ENCODE data around the gene TEX14.
A peak's percentile ranks its signal among the peaks of the same experiment; 100 is the strongest.

GRCh38 chr17:58534331-58534730, 157.5 kb downstream of the TEX14 start:
- TF ChIP-seq, protein P1, sequence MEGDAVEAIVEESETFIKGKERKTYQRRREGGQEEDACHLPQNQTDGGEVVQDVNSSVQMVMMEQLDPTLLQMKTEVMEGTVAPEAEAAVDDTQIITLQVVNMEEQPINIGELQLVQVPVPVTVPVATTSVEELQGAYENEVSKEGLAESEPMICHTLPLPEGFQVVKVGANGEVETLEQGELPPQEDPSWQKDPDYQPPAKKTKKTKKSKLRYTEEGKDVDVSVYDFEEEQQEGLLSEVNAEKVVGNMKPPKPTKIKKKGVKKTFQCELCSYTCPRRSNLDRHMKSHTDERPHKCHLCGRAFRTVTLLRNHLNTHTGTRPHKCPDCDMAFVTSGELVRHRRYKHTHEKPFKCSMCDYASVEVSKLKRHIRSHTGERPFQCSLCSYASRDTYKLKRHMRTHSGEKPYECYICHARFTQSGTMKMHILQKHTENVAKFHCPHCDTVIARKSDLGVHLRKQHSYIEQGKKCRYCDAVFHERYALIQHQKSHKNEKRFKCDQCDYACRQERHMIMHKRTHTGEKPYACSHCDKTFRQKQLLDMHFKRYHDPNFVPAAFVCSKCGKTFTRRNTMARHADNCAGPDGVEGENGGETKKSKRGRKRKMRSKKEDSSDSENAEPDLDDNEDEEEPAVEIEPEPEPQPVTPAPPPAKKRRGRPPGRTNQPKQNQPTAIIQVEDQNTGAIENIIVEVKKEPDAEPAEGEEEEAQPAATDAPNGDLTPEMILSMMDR (IDR thresholded peaks at IDR 0.05 in 2 of 3, conservative IDR thresholded peaks at IDR 0.05 in 1 of 3; ENCODE audit: control insufficient read depth in 2 of 3, extremely low read depth in 1 of 3, insufficient read depth in 1 of 3, low read depth in 3 of 3, low read length in 3 of 3), result 0 out of 6 replicates have a peak, but pooled peaks of 1 of the 3 experiments have one; percentile 10
- TF ChIP-seq, protein P2, sequence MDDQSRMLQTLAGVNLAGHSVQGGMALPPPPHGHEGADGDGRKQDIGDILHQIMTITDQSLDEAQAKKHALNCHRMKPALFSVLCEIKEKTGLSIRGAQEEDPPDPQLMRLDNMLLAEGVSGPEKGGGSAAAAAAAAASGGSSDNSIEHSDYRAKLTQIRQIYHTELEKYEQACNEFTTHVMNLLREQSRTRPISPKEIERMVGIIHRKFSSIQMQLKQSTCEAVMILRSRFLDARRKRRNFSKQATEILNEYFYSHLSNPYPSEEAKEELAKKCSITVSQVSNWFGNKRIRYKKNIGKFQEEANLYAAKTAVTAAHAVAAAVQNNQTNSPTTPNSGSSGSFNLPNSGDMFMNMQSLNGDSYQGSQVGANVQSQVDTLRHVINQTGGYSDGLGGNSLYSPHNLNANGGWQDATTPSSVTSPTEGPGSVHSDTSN (IDR thresholded peaks at IDR 0.05; ENCODE audit: insufficient replicate concordance, low read depth, low read length), result no peak
- TF ChIP-seq EP300 (IDR thresholded peaks at IDR 0.05; ENCODE audit: borderline replicate concordance in 1 of 2, control insufficient read depth in 1 of 2, low read depth in 2 of 2, low read length in 2 of 2) (no peak), ZNF384 (IDR thresholded peaks at IDR 0.05; ENCODE audit: borderline replicate concordance, low read depth, low read length) (no peak), TAF1 (IDR thresholded peaks at IDR 0.05; ENCODE audit: borderline replicate concordance, low read depth, low read length) (no peak), ZBTB11 (CRISPR knock-in tag; IDR thresholded peaks at IDR 0.05) (no peak), CHD2 (IDR thresholded peaks at IDR 0.05; ENCODE audit: borderline replicate concordance, low read depth, low read length) (no peak), POLR2AphosphoS5 (IDR thresholded peaks at IDR 0.05; ENCODE audit: low read length) (no peak), CEBPB (IDR thresholded peaks at IDR 0.05; ENCODE audit: borderline replicate concordance in 1 of 2, low read depth in 2 of 2, low read length in 2 of 2) (no peak), ESRRA (IDR thresholded peaks at IDR 0.05; ENCODE audit: low read length) (no peak), POLR2A (IDR thresholded peaks at IDR 0.05; ENCODE audit: low read depth, low read length) (no peak)

All from GM12878 (cell line).